ENCODE measurements around the gene FETUB.

Gene FETUB

DNA sequence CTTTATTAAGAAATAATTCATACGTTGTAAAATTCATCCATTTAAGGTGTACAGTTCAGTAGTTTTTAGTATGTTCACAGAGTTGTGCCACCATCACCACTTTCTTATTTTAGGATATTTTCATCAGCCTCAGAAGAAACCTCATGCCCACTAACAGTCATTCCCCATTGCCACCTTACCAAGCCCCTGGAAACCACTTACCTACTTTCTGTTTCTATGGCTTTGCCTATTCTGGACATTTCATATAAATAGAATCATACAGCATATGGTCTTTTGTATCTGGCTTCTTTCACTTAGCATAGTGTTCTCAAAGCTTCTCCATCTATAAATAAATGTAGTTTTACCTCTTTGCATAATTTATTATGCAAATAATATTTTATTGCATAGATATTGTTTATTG is 6.6 kb downstream of the FETUB start:
- Histone ChIP-seq H3K27ac (ENCODE audit: low read depth, low read length) (no peak overlapping the region), H3K27me3 (ENCODE audit: control insufficient read depth in 1 of 2, insufficient read depth in 2 of 2, low read length in 2 of 2) (peaks cover 0 to 7% of the 10 kb centered on the region in 2 donors), H3K4me3 (ENCODE audit: low read depth in 1 of 2, low read length in 2 of 2) (no peak overlapping the region), H3K4me1 (ENCODE audit: control insufficient read depth in 1 of 2, insufficient read depth in 2 of 2, low read length in 2 of 2) (no peaks in the 10 kb centered on the region), H3K9ac (ENCODE audit: low read depth in 1 of 2, low read length in 2 of 2) (no peak overlapping the region), H3K36me3 (ENCODE audit: control insufficient read depth in 1 of 2, insufficient read depth in 2 of 2, low read length in 2 of 2) (no peaks in the 10 kb centered on the region), H3K9me3 (ENCODE audit: control insufficient read depth in 1 of 2, low read length in 2 of 2) (no peaks in the 10 kb centered on the region)

DNA sequence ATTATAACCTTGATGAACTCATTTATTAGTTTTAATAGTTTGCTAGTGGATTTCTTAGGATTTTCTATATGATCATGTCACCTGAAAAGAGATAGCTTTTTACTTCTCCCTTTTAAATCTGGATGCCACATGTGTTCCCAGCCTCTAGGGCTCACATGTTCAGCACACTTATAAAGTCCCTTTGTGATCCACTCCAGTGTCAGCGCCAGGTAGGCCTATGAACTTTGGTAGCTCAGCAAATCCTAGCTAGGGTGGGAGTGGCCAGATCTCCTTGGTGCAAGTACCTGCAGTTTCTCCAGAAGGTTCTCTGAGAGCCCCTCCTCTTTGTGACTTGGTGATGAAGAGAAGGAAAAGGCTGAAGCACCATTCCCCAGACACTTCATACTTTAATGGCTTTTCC is 8.7 kb downstream of the FETUB start:
- H3K9ac ChIP-seq (ENCODE audit: low read depth in 1 of 2, low read length in 2 of 2), result no peak overlapping the region
- no peak overlapping the region for H3K4me3 ChIP-seq (ENCODE audit: low read depth in 1 of 2, low read length in 2 of 2)
- H3K4me1 ChIP-seq (ENCODE audit: control insufficient read depth in 1 of 2, insufficient read depth in 2 of 2, low read length in 2 of 2), result no peaks in the 10 kb centered on the region
- H3K27me3 ChIP-seq (ENCODE audit: control insufficient read depth in 1 of 2, insufficient read depth in 2 of 2, low read length in 2 of 2), result no peaks in the 10 kb centered on the region
- no peak overlapping the region for H3K27ac ChIP-seq (ENCODE audit: low read depth, low read length)
- H3K36me3 ChIP-seq (ENCODE audit: control insufficient read depth in 1 of 2, insufficient read depth in 2 of 2, low read length in 2 of 2), result no peaks in the 10 kb centered on the region
- no peaks in the 10 kb centered on the region for H3K9me3 ChIP-seq (ENCODE audit: control insufficient read depth in 1 of 2, low read length in 2 of 2)

DNA sequence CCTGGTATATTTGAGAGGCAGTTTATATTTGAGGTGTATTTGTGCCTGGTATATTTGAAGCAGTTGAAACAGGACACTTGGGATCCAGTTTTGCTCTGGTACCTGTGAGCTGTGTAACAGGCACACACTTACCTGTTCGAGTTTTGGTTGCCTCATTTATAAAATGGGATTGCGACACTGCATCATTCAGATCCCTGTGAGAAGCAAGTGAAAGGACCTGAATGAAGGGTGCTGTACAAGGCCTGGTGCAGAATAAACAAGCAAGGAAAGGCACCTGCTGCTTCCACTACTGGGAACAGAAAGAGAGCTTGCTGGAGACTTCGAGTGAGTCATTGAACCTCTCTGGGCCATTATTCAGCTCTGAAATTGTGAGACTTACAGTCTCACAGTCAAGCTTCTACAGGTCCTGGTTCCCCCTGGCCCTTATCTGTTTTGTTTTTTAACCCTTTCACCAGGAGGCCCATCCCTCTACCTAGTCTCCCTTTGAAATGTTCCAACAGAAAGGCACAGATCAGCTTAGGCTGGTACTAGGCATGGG is 11.5 kb downstream of the FETUB start:
- Histone ChIP-seq H3K9ac (ENCODE audit: low read depth in 1 of 2, low read length in 2 of 2) (no peak overlapping the region), H3K27ac (ENCODE audit: low read depth, low read length) (no peak overlapping the region), H3K9me3 (ENCODE audit: control insufficient read depth in 1 of 2, low read length in 2 of 2) (no peaks in the 10 kb centered on the region), H3K27me3 (ENCODE audit: control insufficient read depth in 1 of 2, insufficient read depth in 2 of 2, low read length in 2 of 2) (no peaks in the 10 kb centered on the region), H3K4me3 (ENCODE audit: low read depth in 1 of 2, low read length in 2 of 2) (no peak overlapping the region), H3K36me3 (ENCODE audit: control insufficient read depth in 1 of 2, insufficient read depth in 2 of 2, low read length in 2 of 2) (no peaks in the 10 kb centered on the region), H3K4me1 (ENCODE audit: control insufficient read depth in 1 of 2, insufficient read depth in 2 of 2, low read length in 2 of 2) (no peaks in the 10 kb centered on the region)

DNA sequence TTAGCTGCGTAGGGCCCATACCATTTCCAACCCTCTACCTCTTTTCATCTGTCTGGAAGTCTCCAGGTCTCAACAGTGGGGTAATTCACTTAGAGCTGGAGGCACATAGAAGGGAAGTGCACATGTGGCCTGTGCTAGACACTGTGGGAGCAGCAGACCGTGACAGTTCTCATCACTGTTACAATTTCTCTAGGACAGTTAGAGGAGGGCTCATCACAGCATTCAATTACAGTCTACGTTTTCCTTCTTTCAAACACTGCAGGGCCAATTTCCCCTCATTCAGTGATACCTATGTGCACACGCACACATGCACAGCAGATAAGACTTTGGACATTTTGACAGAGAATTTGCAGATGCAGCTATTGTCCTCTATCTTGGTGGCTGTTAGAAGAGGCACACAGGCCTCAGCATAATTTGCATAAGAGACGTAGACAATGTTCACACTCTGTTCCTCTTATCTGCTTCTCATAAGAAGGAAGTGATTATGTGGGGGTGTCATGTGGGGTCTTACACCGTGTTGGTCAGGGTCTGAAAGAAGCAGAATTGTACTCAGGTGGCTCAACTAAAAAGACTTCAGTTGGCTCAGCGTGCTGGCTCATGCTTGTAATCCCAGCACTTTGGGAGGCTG is 13.0 kb downstream of the FETUB start:
- Histone ChIP-seq H3K27ac (ENCODE audit: low read depth, low read length) (no peak overlapping the region), H3K4me1 (ENCODE audit: control insufficient read depth in 1 of 2, insufficient read depth in 2 of 2, low read length in 2 of 2) (no peaks in the 10 kb centered on the region), H3K27me3 (ENCODE audit: control insufficient read depth in 1 of 2, insufficient read depth in 2 of 2, low read length in 2 of 2) (no peaks in the 10 kb centered on the region), H3K4me3 (ENCODE audit: low read depth in 1 of 2, low read length in 2 of 2) (no peak overlapping the region), H3K36me3 (ENCODE audit: control insufficient read depth in 1 of 2, insufficient read depth in 2 of 2, low read length in 2 of 2) (no peaks in the 10 kb centered on the region), H3K9ac (ENCODE audit: low read depth in 1 of 2, low read length in 2 of 2) (no peak overlapping the region), H3K9me3 (ENCODE audit: control insufficient read depth in 1 of 2, low read length in 2 of 2) (no peaks in the 10 kb centered on the region)

DNA sequence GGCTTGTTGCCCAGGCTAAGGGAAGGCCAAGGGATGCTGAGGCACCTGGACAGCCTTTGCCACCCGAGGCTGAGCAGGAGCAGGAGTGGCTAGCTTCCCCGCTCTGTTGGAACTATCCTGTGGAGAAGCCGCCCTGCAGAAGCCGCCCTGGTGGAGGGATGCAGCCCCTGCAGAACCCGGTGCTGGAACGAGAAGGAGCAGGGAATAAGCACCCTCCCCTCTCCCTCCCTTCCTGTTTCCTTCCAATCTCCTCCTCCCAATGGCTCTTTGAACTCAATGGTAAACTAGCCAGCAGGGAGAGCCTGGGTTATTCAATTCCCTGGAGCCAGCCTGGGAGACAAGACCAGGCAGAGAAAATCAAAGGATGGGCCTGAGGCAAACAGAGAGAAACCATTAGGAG is 13.8 kb downstream of the FETUB start:
- Histone ChIP-seq H3K9ac (ENCODE audit: low read depth in 1 of 2, low read length in 2 of 2) (no peak overlapping the region), H3K27ac (ENCODE audit: low read depth, low read length) (no peak overlapping the region), H3K36me3 (ENCODE audit: control insufficient read depth in 1 of 2, insufficient read depth in 2 of 2, low read length in 2 of 2) (no peaks in the 10 kb centered on the region)

DNA sequence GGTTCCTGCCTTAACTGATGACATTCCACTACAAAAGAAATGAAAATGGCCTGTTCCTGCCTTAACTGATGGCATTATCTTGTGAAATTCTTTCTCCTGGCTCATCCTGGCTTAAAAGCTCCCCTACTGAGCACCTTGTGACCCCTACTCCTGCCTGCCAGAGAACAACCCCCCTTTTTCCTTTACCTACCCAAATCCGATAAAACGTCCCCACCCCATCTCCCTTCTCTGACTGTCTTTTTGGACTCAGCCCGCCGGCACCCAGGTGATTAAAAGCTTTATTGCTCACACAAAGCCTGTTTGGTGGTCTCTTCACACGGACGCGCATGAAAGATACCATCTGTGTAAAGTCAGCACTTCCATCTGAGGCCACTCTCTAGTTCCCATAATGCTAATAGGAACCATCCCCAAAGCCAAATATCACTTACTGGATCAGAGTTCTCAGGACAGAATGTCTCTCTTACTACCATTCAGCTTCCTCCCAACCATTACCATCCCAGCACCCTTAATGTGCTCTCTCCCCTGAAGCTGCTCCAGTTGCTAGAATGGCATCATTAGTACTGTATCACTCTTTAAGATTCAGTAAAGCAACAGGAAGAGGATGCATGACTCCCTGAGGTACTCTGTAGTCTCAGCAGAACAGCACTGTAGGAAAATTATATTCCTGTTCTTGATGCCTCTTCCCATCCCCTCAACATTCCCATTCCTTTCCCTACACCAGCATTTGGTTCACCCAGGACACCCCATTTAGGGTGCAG is 23.3 kb downstream of the FETUB start:
- H3K4me1 ChIP-seq (ENCODE audit: control insufficient read depth in 1 of 2, insufficient read depth in 2 of 2, low read length in 2 of 2), result no peaks in the 10 kb centered on the region
- H3K27me3 ChIP-seq (ENCODE audit: control insufficient read depth in 1 of 2, insufficient read depth in 2 of 2, low read length in 2 of 2), result peaks cover 4 to 6% of the 10 kb centered on the region in 2 donors
- H3K27ac ChIP-seq (ENCODE audit: low read depth, low read length), result no peak overlapping the region
- no peak overlapping the region for H3K9ac ChIP-seq (ENCODE audit: low read depth in 1 of 2, low read length in 2 of 2)
- H3K36me3 ChIP-seq (ENCODE audit: control insufficient read depth in 1 of 2, insufficient read depth in 2 of 2, low read length in 2 of 2), result no peaks in the 10 kb centered on the region
- H3K4me3 ChIP-seq (ENCODE audit: low read depth in 1 of 2, low read length in 2 of 2), result no peak overlapping the region
- H3K9me3 ChIP-seq (ENCODE audit: control insufficient read depth in 1 of 2, low read length in 2 of 2), result no peaks in the 10 kb centered on the region

More for the DNA sequence above, 13.8 kb downstream of the FETUB start:
- no peaks in the 10 kb centered on the region for H3K27me3 ChIP-seq (ENCODE audit: control insufficient read depth in 1 of 2, insufficient read depth in 2 of 2, low read length in 2 of 2)
- no peak overlapping the region for H3K4me3 ChIP-seq (ENCODE audit: low read depth in 1 of 2, low read length in 2 of 2)
- H3K4me1 ChIP-seq (ENCODE audit: control insufficient read depth in 1 of 2, insufficient read depth in 2 of 2, low read length in 2 of 2), result no peaks in the 10 kb centered on the region
- no peaks in the 10 kb centered on the region for H3K9me3 ChIP-seq (ENCODE audit: control insufficient read depth in 1 of 2, low read length in 2 of 2)

DNA sequence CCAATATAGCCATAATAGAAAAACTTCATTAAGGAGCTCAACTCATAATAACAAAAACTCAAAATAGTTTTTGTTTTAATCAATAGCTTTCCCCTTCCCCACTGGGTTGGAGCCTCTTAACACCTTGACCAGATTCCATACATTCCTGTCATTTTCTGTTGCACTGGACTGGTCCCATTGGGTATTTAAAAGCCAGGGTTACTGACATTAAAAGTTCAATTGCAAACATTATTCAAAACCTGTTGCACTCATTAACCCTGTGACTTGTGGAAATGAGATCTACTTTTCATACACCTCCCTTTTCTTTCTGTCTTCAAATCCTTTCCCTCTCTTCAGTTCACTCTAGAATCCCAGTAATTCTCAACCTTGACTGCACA is 23.9 kb downstream of the FETUB start:
- Histone ChIP-seq H3K4me1 (ENCODE audit: control insufficient read depth in 1 of 2, insufficient read depth in 2 of 2, low read length in 2 of 2) (no peaks in the 10 kb centered on the region), H3K9ac (ENCODE audit: low read depth in 1 of 2, low read length in 2 of 2) (no peak overlapping the region), H3K36me3 (ENCODE audit: control insufficient read depth in 1 of 2, insufficient read depth in 2 of 2, low read length in 2 of 2) (no peaks in the 10 kb centered on the region), H3K27ac (ENCODE audit: low read depth, low read length) (no peak overlapping the region), H3K9me3 (ENCODE audit: control insufficient read depth in 1 of 2, low read length in 2 of 2) (no peaks in the 10 kb centered on the region), H3K4me3 (ENCODE audit: low read depth in 1 of 2, low read length in 2 of 2) (no peak overlapping the region), H3K27me3 (ENCODE audit: control insufficient read depth in 1 of 2, insufficient read depth in 2 of 2, low read length in 2 of 2) (peaks cover 4 to 6% of the 10 kb centered on the region in 2 donors)

DNA sequence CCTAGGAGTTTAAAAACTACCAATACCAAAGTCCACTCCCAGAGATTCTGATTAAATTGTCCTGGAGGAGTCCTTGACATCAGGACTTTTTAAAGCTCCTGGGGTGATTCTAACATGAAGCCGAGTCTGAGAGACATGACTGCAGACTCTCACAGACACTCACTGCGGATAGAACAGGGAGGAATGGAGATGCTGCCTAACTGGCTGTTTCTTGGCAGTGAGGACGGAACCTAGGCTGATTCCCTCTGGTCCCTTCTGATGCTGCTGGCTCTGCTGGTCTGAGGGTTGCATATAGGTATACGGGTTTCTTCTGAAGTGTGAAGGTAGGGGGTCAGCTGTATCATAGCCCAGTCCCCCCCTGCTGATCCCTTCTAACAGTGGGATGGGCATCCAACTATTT is 24.3 kb downstream of the FETUB start:
- no peak overlapping the region for H3K27ac ChIP-seq (ENCODE audit: low read depth, low read length)
- H3K9ac ChIP-seq (ENCODE audit: low read depth in 1 of 2, low read length in 2 of 2), result no peak overlapping the region
- no peaks in the 10 kb centered on the region for H3K36me3 ChIP-seq (ENCODE audit: control insufficient read depth in 1 of 2, insufficient read depth in 2 of 2, low read length in 2 of 2)
- no peak overlapping the region for H3K4me3 ChIP-seq (ENCODE audit: low read depth in 1 of 2, low read length in 2 of 2)
- no peaks in the 10 kb centered on the region for H3K9me3 ChIP-seq (ENCODE audit: control insufficient read depth in 1 of 2, low read length in 2 of 2)
- no peaks in the 10 kb centered on the region for H3K4me1 ChIP-seq (ENCODE audit: control insufficient read depth in 1 of 2, insufficient read depth in 2 of 2, low read length in 2 of 2)
- peaks cover 4 to 6% of the 10 kb centered on the region in 2 donors for H3K27me3 ChIP-seq (ENCODE audit: control insufficient read depth in 1 of 2, insufficient read depth in 2 of 2, low read length in 2 of 2)

DNA sequence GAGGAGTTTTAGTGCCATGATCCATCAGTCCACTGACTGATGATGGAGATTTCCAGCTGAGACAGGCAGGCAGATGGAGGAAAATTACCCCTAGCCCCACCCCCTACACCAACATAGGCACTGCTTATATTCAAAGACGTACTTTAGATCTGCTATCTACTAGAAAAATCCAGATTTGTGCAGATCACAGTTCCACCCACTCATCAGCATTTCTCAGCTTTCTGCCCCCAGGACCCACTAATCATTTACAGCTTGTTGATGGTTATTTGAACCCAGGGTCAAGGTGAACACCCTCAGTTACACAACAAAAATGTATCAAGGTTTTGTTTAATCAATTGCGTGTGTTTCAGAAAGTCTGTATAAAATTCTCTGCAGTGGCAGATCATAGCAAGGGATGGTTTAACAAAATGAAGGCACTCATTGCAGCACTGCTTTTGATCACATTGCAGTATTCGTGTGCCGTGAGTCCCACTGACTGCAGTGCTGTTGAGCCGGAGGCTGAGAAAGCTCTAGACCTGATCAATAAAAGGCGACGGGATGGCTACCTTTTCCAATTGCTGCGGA is 25.5 kb downstream of the FETUB start, which contains the start of gene HRG:
HRG (plus strand) TSS at position 390 of the 564 bp plus-strand sequence; CDS start at position 408, 18 bp downstream.
- Histone ChIP-seq H3K4me1 (ENCODE audit: control insufficient read depth in 1 of 2, insufficient read depth in 2 of 2, low read length in 2 of 2) (no peaks in the 10 kb centered on the region), H3K27ac (ENCODE audit: low read depth, low read length) (no peak within 1 kb of the TSS), H3K9ac (ENCODE audit: low read depth in 1 of 2, low read length in 2 of 2) (no peak within 1 kb of the TSS), H3K36me3 (ENCODE audit: control insufficient read depth in 1 of 2, insufficient read depth in 2 of 2, low read length in 2 of 2) (no peaks in the 10 kb centered on the region), H3K9me3 (ENCODE audit: control insufficient read depth in 1 of 2, low read length in 2 of 2) (no peaks in the 10 kb centered on the region), H3K27me3 (ENCODE audit: control insufficient read depth in 1 of 2, insufficient read depth in 2 of 2, low read length in 2 of 2) (peaks cover 4 to 6% of the 10 kb centered on the region in 2 donors), H3K4me3 (ENCODE audit: low read depth in 1 of 2, low read length in 2 of 2) (no peak within 1 kb of the TSS)

DNA sequence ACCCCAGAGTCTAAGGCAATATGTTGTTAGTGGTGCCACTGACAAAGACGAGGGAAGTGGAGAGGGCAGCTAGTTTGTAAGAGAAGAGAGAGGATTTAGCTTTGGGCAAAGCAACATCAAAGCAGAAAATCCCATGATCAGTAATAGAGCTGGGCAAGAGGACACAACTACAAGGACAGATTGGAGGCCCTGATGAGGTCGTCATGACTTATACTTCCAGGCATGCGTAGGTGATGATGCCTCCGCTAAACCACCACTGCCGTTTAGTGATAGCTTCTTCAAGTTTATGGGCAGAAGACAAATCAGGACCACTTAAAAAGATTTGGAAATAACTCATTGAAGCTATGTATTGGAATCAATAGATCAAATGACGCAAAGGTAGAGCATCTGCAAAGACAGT is 28.2 kb downstream of the FETUB start:
- Histone ChIP-seq H3K4me1 (ENCODE audit: control insufficient read depth in 1 of 2, insufficient read depth in 2 of 2, low read length in 2 of 2) (no peaks in the 10 kb centered on the region), H3K9ac (ENCODE audit: low read depth in 1 of 2, low read length in 2 of 2) (no peak overlapping the region), H3K4me3 (ENCODE audit: low read depth in 1 of 2, low read length in 2 of 2) (no peak overlapping the region), H3K27ac (ENCODE audit: low read depth, low read length) (no peak overlapping the region), H3K27me3 (ENCODE audit: control insufficient read depth in 1 of 2, insufficient read depth in 2 of 2, low read length in 2 of 2) (peaks cover 4 to 6% of the 10 kb centered on the region in 2 donors), H3K9me3 (ENCODE audit: control insufficient read depth in 1 of 2, low read length in 2 of 2) (no peaks in the 10 kb centered on the region), H3K36me3 (ENCODE audit: control insufficient read depth in 1 of 2, insufficient read depth in 2 of 2, low read length in 2 of 2) (no peaks in the 10 kb centered on the region)

All from duodenal mucosa (tissue), 2 donors.